ENCODE measurements around the gene ZMAT3. TPM values are rescaled to one million over a fixed set of nuclear protein-coding genes. Genes with fewer than 3 reads are reported as not detected.

The ZMAT3 gene
- total and polyA plus RNA-seq, 2 experiments from 2014 or later: 7.6 to 9.5 TPM

DNA sequence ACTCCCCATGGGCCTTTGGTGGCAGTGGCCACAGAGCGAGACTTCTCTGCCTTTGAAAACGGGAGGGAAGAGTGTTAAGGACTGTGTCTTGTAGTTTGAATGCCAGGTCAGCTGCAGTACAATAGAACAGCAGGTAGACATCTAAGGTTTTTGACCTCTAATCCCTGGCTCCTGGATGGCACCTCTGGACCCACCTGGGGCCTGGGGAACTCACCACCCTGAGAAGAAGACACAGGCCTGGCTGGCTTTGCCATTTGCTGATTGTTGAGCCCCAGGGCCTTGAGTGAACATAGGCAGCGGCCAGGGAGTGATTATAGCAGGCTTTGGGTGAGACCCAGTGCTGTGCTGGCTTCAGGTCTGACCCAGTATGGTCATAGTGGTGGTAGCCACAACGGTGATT is 66.4 kb downstream of the ZMAT3 start:
- no peaks in the 10 kb centered on the region for H3K9me3 ChIP-seq (ENCODE audit: low read depth)
- no peak for DNase-seq (ENCODE audit: low read depth in 1 of 2, low spot score in 1 of 2)
- TF ChIP-seq, protein P1, sequence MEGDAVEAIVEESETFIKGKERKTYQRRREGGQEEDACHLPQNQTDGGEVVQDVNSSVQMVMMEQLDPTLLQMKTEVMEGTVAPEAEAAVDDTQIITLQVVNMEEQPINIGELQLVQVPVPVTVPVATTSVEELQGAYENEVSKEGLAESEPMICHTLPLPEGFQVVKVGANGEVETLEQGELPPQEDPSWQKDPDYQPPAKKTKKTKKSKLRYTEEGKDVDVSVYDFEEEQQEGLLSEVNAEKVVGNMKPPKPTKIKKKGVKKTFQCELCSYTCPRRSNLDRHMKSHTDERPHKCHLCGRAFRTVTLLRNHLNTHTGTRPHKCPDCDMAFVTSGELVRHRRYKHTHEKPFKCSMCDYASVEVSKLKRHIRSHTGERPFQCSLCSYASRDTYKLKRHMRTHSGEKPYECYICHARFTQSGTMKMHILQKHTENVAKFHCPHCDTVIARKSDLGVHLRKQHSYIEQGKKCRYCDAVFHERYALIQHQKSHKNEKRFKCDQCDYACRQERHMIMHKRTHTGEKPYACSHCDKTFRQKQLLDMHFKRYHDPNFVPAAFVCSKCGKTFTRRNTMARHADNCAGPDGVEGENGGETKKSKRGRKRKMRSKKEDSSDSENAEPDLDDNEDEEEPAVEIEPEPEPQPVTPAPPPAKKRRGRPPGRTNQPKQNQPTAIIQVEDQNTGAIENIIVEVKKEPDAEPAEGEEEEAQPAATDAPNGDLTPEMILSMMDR (IDR thresholded peaks at IDR 0.05; ENCODE audit: low read depth, low read length): no peak
- no peaks in the 10 kb centered on the region for H3K4me1 ChIP-seq (ENCODE audit: low read depth)
- no peak overlapping the region for H3K4me3 ChIP-seq
- no peaks in the 10 kb centered on the region for H3K36me3 ChIP-seq
- no peak overlapping the region for H3K27ac ChIP-seq
- H3K27me3 ChIP-seq: no peaks in the 10 kb centered on the region

DNA sequence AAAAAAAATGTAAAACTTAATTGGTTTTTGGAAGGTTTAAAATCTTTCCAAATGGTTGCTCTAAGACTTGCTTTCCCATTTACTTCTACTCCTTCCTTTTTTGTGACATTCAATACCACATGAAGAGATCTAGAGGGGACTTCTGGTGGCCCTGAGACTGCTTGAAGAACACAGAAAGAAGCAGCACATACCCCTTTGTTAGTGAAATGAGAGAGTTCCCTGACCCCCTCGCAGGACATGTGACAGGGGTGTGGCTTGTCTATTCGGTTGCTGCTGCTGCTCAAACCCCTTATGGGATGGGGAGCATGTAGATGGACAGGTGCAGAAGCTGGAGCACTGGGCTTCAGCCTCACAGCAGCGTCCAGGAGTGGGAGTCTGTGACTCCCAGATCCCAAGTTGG is 71.0 kb downstream of the ZMAT3 start:
- TF ChIP-seq, protein P1 (IDR thresholded peaks at IDR 0.05; ENCODE audit: low read depth, low read length): no peak
- H3K36me3 ChIP-seq: no peaks in the 10 kb centered on the region
- H3K9me3 ChIP-seq (ENCODE audit: low read depth): no peaks in the 10 kb centered on the region
- DNase-seq (ENCODE audit: low read depth in 1 of 2, low spot score in 1 of 2): no peak
- H3K4me1 ChIP-seq (ENCODE audit: low read depth): no peaks in the 10 kb centered on the region
- H3K4me3 ChIP-seq: no peak overlapping the region
- H3K27me3 ChIP-seq: no peaks in the 10 kb centered on the region
- no peak overlapping the region for H3K27ac ChIP-seq

DNA sequence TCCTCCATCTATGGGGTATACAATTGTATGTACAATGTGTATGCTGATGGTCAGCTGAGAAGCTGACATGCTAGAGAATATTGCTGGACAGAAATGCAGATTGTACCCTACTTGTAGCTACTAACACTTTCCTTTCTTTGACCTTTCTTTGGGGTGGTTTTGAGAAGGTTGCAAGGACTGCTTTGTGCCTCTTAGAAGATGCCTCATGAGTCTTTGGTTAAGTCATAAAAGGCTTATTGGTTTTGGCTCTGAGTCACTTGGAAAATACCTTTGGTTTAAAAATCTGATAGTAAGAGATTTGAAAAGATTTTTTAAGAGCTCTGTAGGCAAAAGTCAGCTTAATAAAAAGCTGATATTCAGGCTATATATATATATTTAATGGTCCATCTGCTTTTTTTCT is 71.5 kb downstream of the ZMAT3 start:
- Histone ChIP-seq H3K4me1 (ENCODE audit: low read depth) (no peaks in the 10 kb centered on the region), H3K36me3 (no peaks in the 10 kb centered on the region), H3K4me3 (no peak overlapping the region), H3K27ac (no peak overlapping the region), H3K9me3 (ENCODE audit: low read depth) (no peaks in the 10 kb centered on the region), H3K27me3 (no peaks in the 10 kb centered on the region)
- TF ChIP-seq, protein P1 (IDR thresholded peaks at IDR 0.05; ENCODE audit: low read depth, low read length): no peak
- no peak for DNase-seq (ENCODE audit: low read depth in 1 of 2, low spot score in 1 of 2)

DNA sequence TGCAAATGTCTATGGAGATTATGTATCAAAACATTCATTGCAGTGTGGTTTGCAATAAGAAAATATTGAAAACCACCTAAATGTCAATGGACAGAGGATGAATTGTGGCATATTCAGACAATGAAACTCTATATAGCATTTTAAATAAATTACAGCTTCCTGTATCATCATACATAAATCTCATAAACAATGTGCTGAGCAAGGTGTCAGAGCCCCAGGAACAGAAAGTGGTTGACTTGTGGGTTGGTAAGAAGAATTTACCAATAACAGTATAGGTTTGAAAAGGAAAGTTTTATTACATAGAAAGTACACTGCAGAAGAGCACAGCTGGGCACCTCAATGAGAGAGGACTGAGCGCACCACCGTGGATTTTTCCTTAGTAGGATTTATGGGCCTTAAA is 75.2 kb downstream of the ZMAT3 start:
- no peaks in the 10 kb centered on the region for H3K9me3 ChIP-seq (ENCODE audit: low read depth)
- no peak overlapping the region for H3K27ac ChIP-seq
- no peaks in the 10 kb centered on the region for H3K4me1 ChIP-seq (ENCODE audit: low read depth)

DNA sequence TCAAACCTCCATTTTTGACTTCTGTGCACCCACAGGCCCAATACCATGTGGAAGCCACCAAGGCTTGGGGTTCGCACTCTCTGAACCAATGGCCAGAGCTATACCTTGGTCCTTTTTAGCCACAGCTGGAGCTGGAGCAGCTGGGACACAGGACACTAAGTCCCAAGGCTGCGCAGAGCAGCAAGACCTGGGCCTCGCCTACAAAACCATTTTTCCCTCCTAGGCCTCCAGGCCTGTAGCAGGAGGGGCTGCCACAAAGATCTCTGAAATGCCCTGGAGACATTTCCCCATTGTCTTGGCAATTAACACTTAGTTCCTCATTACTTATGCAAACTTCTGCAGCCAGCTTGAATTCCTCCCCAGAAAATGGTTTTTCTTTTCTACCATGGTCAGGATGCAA is 81.3 kb downstream of the ZMAT3 start:
- H3K9me3 ChIP-seq (ENCODE audit: low read depth): no peaks in the 10 kb centered on the region
- H3K4me3 ChIP-seq: no peak overlapping the region
- H3K27me3 ChIP-seq: no peaks in the 10 kb centered on the region
- DNase-seq (ENCODE audit: low read depth in 1 of 2, low spot score in 1 of 2): no peak
- TF ChIP-seq, protein P1 (IDR thresholded peaks at IDR 0.05; ENCODE audit: low read depth, low read length): no peak
- H3K27ac ChIP-seq: no peak overlapping the region
- no peaks in the 10 kb centered on the region for H3K4me1 ChIP-seq (ENCODE audit: low read depth)
- H3K36me3 ChIP-seq: no peaks in the 10 kb centered on the region

More for the DNA sequence above, 75.2 kb downstream of the ZMAT3 start:
- DNase-seq (ENCODE audit: low read depth in 1 of 2, low spot score in 1 of 2): no peak
- TF ChIP-seq, protein P1 (IDR thresholded peaks at IDR 0.05; ENCODE audit: low read depth, low read length): no peak
- Histone ChIP-seq H3K36me3 (no peaks in the 10 kb centered on the region), H3K27me3 (no peaks in the 10 kb centered on the region), H3K4me3 (no peak overlapping the region)

DNA sequence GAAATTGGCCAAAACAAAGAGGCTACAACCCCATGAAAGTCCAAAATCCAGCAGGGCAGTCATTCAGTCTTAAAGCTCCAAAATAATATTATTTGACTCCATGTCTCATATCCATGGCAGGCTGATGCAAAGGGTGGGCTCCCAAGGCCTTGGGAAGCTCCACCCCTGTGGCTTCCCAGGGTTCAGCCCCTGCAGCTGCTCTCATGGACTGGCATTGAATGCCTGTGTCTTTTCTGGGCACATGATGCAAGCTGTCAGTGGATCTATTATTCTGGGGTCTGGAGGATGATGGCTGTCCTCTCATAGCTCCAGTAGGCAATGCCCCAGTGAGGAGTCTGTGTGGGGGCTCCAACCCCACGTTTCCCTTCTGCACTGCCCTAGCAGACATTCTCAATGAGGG is 81.8 kb downstream of the ZMAT3 start:
- Histone ChIP-seq H3K9me3 (ENCODE audit: low read depth) (no peaks in the 10 kb centered on the region), H3K27ac (no peak overlapping the region), H3K4me1 (ENCODE audit: low read depth) (no peaks in the 10 kb centered on the region), H3K27me3 (no peaks in the 10 kb centered on the region), H3K4me3 (no peak overlapping the region), H3K36me3 (no peaks in the 10 kb centered on the region)
- DNase-seq (ENCODE audit: low read depth in 1 of 2, low spot score in 1 of 2): no peak
- TF ChIP-seq, protein P1 (IDR thresholded peaks at IDR 0.05; ENCODE audit: low read depth, low read length): no peak

All from cardiac muscle cell (in vitro differentiated cells and primary cell).